ENCODE measurements around the gene KRTAP29-1. TPM values are rescaled to one million over a fixed set of nuclear protein-coding genes. Genes with fewer than 3 reads are reported as not detected.

KRTAP29-1 gene
- total and polyA plus RNA-seq, 11 donors: not detected

DNA sequence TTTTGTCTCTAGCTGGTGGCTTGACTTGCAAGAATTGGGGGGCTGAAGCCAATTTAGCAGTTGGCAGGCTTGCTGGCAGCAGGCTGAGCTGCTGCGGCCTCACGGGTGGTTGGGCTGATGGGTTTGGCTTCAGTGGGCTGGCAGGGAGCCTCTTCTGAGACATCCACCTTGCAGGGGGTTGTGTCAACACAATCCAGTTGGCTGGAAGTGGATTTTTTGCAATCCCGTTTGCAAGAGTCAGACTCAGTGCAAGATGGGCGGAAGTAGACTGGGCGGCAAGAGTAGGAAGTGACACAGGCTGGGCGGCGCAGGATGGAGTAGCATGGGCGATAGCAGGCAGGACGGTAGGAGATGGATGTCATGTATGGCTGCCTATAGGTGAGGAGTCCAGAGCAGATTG lies 5.0 kb upstream of the KRTAP29-1 start:
- H3K4me3 ChIP-seq: peak overlapping the region in 1 of 12 donors; percentile 12
- no peaks in the 10 kb centered on the region for H3K36me3 ChIP-seq
- intact Hi-C loops (cut with DNase I): loop anchor here in 1 of 10 donors (10.0 kb wide), 1 partner anchor 157 kb away; the partner anchor contains the start of gene KRT32
- TF ChIP-seq, protein P1, sequence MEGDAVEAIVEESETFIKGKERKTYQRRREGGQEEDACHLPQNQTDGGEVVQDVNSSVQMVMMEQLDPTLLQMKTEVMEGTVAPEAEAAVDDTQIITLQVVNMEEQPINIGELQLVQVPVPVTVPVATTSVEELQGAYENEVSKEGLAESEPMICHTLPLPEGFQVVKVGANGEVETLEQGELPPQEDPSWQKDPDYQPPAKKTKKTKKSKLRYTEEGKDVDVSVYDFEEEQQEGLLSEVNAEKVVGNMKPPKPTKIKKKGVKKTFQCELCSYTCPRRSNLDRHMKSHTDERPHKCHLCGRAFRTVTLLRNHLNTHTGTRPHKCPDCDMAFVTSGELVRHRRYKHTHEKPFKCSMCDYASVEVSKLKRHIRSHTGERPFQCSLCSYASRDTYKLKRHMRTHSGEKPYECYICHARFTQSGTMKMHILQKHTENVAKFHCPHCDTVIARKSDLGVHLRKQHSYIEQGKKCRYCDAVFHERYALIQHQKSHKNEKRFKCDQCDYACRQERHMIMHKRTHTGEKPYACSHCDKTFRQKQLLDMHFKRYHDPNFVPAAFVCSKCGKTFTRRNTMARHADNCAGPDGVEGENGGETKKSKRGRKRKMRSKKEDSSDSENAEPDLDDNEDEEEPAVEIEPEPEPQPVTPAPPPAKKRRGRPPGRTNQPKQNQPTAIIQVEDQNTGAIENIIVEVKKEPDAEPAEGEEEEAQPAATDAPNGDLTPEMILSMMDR (IDR thresholded peaks at IDR 0.05): no peak
- TF ChIP-seq POLR2A (IDR thresholded peaks at IDR 0.05): no peak
- DNase-seq (peak in 2 of 5 donors; percentile 26 to 69), ATAC-seq (peak in 2 of 4 donors; percentile 44 to 58)
- peaks cover 0 to 2% (median 0%) of the 10 kb centered on the region in 9 donors for H3K27me3 ChIP-seq
- 76 to 85% (median 80%) methylated on average over 8 to 9 of the region's 9 CpGs for WGBS, 4 donors
- peak overlapping the region in 1 of 12 donors; percentile 84 for H3K27ac ChIP-seq
- peaks cover 0 to 28% (median 1%) of the 10 kb centered on the region in 12 donors for H3K4me1 ChIP-seq
- H3K9me3 ChIP-seq: no peaks in the 10 kb centered on the region

DNA sequence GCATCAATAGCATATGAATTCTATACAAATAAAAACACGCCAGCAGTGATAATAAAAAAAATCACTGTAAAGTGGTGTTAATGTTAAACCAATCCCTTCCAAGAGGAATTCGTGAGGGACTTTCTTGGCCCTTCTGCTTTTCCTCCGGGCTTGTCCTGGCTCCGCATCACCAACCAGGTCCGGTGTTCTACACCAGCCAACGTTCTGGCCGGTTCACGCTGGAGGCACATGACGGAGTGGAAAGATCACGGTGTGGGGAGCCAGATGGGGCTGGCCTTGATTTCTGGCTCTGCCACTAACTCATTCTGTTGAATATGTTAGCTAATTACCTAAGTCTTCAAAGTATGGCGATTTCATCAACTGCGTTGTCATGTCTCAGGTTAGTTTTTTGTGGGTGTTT lies 1.4 kb upstream of the KRTAP29-1 start:
- ATAC-seq (no peak), DNase-seq (no peak)
- H3K27me3 ChIP-seq: peaks cover 0 to 2% (median 0%) of the 10 kb centered on the region in 9 donors
- intact Hi-C loops (cut with DNase I): loop anchor here in 1 of 10 donors (10.0 kb wide), 1 partner anchor 161 kb away; the partner anchor contains the start of gene KRT32
- H3K27ac ChIP-seq: no peak overlapping the region
- no peak overlapping the region for H3K4me3 ChIP-seq
- H3K4me1 ChIP-seq: peaks cover 0 to 26% (median 1%) of the 10 kb centered on the region in 12 donors
- no peaks in the 10 kb centered on the region for H3K36me3 ChIP-seq
- WGBS, 4 donors: 82 to 87% (median 83%) methylated on average over 12 of the region's 12 CpGs
- TF ChIP-seq, protein P1 (IDR thresholded peaks at IDR 0.05): no peak
- no peak for TF ChIP-seq POLR2A (IDR thresholded peaks at IDR 0.05)
- peaks cover 0 to 10% (median 0%) of the 10 kb centered on the region in 12 donors for H3K9me3 ChIP-seq

DNA sequence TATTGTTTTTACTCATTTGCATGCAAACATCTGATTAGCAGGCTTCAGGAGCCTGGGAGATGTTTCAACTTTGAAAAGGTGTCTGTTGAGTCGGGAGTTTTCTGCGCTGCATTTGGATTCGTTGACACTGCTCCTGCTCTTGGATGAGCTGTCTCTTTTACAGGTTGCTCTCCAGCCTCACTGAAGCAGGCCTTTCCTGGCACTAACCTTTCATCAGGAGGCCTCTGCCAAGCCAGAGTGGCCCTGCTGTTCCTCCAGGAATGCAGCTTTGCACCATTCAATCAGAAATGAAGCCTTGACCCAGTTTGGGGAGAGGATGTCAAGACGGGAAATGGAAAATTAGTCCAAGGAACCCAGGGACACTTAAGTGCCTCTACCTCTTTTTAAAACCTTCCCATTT lies 330 bp upstream of the KRTAP29-1 start:
- intact Hi-C loops (cut with DNase I): loop anchor here in 2 of 10 donors (2.0 to 10.0 kb wide), 2 partner anchors 162 kb away; partner anchors contain the start of gene KRT32 (in 1 of the 2)
- H3K4me1 ChIP-seq: peaks cover 0 to 18% (median under 1%) of the 10 kb centered on the region in 12 donors
- peaks cover 0 to 10% (median 0%) of the 10 kb centered on the region in 12 donors for H3K9me3 ChIP-seq
- no peak overlapping the region for H3K4me3 ChIP-seq
- no peak for TF ChIP-seq POLR2A (IDR thresholded peaks at IDR 0.05)
- TF ChIP-seq, protein P1 (IDR thresholded peaks at IDR 0.05): no peak
- 73 to 81% (median 77%) methylated on average over 4 of the region's 4 CpGs for WGBS, 4 donors
- H3K27me3 ChIP-seq: peaks cover 0 to 2% (median 0%) of the 10 kb centered on the region in 9 donors
- ATAC-seq (no peak), DNase-seq (no peak)
- no peaks in the 10 kb centered on the region for H3K36me3 ChIP-seq
- peak overlapping the region in 1 of 12 donors; percentile 29 for H3K27ac ChIP-seq

DNA sequence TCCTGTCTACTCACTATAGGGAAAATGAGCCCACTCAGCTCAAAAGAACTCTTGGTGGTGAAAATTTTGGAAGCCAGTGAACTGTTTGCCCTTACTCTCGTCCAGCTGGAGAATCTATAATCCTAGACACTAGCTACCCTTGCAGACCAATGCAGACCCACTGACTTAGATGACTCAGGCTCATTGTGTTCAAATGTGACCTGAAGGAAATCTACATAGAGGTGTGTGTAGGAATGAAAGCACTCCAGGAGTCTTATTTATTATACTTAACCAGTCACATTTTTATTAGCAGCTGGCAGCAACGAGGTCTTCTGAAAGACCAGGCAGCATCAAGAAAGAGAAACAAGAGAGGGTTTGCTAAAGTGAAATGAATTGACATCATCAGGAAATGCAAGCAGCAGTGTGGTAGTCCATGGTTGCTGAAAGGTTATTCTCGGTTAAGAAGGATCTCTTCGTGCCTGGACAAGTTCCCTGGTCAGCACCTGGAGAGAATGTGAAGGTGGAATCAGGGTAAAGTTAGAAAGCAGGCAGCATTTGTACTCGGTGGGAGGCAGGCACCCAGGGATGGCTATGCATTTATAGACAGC lies 1.4 kb downstream of the KRTAP29-1 start:
- intact Hi-C loops (cut with DNase I): loop anchor here in 1 of 10 donors (10.0 kb wide), 1 partner anchor 164 kb away; the partner anchor contains the start of gene KRT32
- 60 to 69% (median 61%) methylated on average over 5 of the region's 5 CpGs for WGBS, 4 donors
- Histone ChIP-seq H3K36me3 (no peaks in the 10 kb centered on the region), H3K9me3 (peaks cover 0 to 10% (median 0%) of the 10 kb centered on the region in 12 donors), H3K4me1 (peaks cover 0 to 13% (median 0%) of the 10 kb centered on the region in 12 donors), H3K27ac (no peak overlapping the region), H3K27me3 (peaks cover 0 to 2% (median 0%) of the 10 kb centered on the region in 9 donors), H3K4me3 (no peak overlapping the region)
- DNase-seq (no peak), ATAC-seq (no peak)
- no peak for TF ChIP-seq POLR2A (IDR thresholded peaks at IDR 0.05)
- TF ChIP-seq, protein P1 (IDR thresholded peaks at IDR 0.05): no peak
